SK-N-SH (cell line): Measurements from ENCODE around the gene DEGS2. TPM values are rescaled to one million over a fixed set of nuclear protein-coding genes. Genes with fewer than 3 reads are reported as not detected.

ENCODE experiments used
- CTCF ChIA-PET: fragments of 300-600, 350-600 bp; formaldehyde crosslinking; extraction: SDS; loops from one replicate; lab custom pipeline; 2021; lab: Yijun Ruan, JAX
- POLR2A ChIA-PET: fragments of 350-600 bp; sonication (Branson Sonifier 250); formaldehyde crosslinking; extraction: SDS; loops from one replicate; lab custom pipeline; 2020; ENCODE audit warnings: antibody characterized with exemption, inconsistent platforms; lab: Yijun Ruan, JAX
- DNase-seq: peaks from one replicate; pipeline ENCODE4 v3.0.0; 2012
- H2AFZ ChIP-seq: fragments of 200-600 bp; sonication (generic); 2 replicates; pipeline ENCODE4 v1.8.1; 2016; ENCODE audit warnings: antibody characterized with exemption, mild to moderate bottlenecking, low read depth
- H3F3A ChIP-seq: fragments of 200-600 bp; sonication (generic); replicated peaks from 2 replicates; pipeline ENCODE3; 2016; ENCODE audit warnings: antibody characterized with exemption, mild to moderate bottlenecking; ENCODE audit not compliant: insufficient read depth
- H3K27ac ChIP-seq, 2 experiments: fragments of 200-500 bp in 1 of 2; fragments of 200-600 bp in 1 of 2; sonication (Bioruptor generic) in 1 of 2; sonication (generic), shearing (Covaris generic) in 1 of 2; 2 replicates each; pipeline versions ENCODE4 v1.5.1 to v1.6.1; 2014 to 2016; ENCODE audit warnings: low read depth in 2 of 2, inconsistent platforms in 1 of 2, low read length in 1 of 2, mild to moderate bottlenecking in 1 of 2, mixed read lengths in 1 of 2
- H3K27me3 ChIP-seq: fragments of 200-600 bp; sonication (generic), shearing (Covaris generic); 2 replicates; pipeline ENCODE4 v1.6.1; 2016; ENCODE audit warnings: mixed run types; ENCODE audit not compliant: insufficient read depth
- H3K36me3 ChIP-seq, 2 experiments: fragments of 200-500 bp in 1 of 2; fragments of 200-600 bp in 1 of 2; sonication (Bioruptor generic) in 1 of 2; sonication (generic) in 1 of 2; replicated peaks in 1 of 2; 2 replicates each; pipeline versions ENCODE3 to v1.5.1; 2014 to 2016; ENCODE audit warnings: low read length in 1 of 2, mild to moderate bottlenecking in 1 of 2; ENCODE audit not compliant: insufficient read depth in 2 of 2, control insufficient read depth in 1 of 2
- H3K4me1 ChIP-seq, 2 experiments: fragments of 200-500 bp in 1 of 2; fragments of 200-600 bp in 1 of 2; sonication (Bioruptor generic) in 1 of 2; sonication (generic), shearing (Covaris generic) in 1 of 2; 2 replicates each; pipeline versions ENCODE4 v1.5.1 to v1.6.1; 2014 to 2016; ENCODE audit warnings: low read depth in 1 of 2, low read length in 1 of 2, mixed run types in 1 of 2; ENCODE audit not compliant: insufficient read depth in 2 of 2, control insufficient read depth in 1 of 2
- H3K4me2 ChIP-seq: fragments of 200-600 bp; sonication (generic), shearing (Covaris generic); 2 replicates; pipeline ENCODE4 v1.6.1; 2017; ENCODE audit warnings: mixed run types
- H3K4me3 ChIP-seq, 2 experiments: fragments of 200-500 bp in 1 of 2; fragments of 200-600 bp in 1 of 2; sonication (Bioruptor generic) in 1 of 2; sonication (generic), shearing (Covaris generic) in 1 of 2; 2 replicates each; pipeline versions ENCODE4 v1.5.1 to v1.8.1; 2014 to 2016; ENCODE audit warnings: low read depth in 2 of 2, inconsistent platforms in 1 of 2, low read length in 1 of 2, mild to moderate bottlenecking in 1 of 2, mixed read lengths in 1 of 2, moderate library complexity in 1 of 2
- H3K79me2 ChIP-seq: fragments of 200-600 bp; sonication (generic); 2 replicates; pipeline ENCODE4 v1.8.1; 2017; ENCODE audit warnings: mild to moderate bottlenecking; ENCODE audit not compliant: insufficient read depth
- H3K9ac ChIP-seq: fragments of 200-600 bp; sonication (generic); 2 replicates; pipeline ENCODE4 v1.6.1; 2017; ENCODE audit warnings: mixed run types
- H3K9me2 ChIP-seq: fragments of 200-600 bp; sonication (generic); 2 replicates; pipeline ENCODE4 v1.6.1; 2017; ENCODE audit warnings: mixed run types
- H3K9me3 ChIP-seq: fragments of 200-600 bp; sonication (generic); 2 replicates; pipeline ENCODE4 v1.6.1; 2017; ENCODE audit warnings: mixed run types, mild to moderate bottlenecking, moderate library complexity
- H4K20me1 ChIP-seq: fragments of 200-600 bp; sonication (generic); 2 replicates; pipeline ENCODE4 v1.6.1; 2017; ENCODE audit warnings: mild to moderate bottlenecking, mixed run types; ENCODE audit not compliant: insufficient read depth
- CHD2 ChIP-seq: fragments of 150-350 bp; IDR thresholded peaks from 2 replicates; pipeline ENCODE4 v1.6.1; 2018; ENCODE audit warnings: low read length; ENCODE audit not compliant: partially characterized antibody
- ELF1 ChIP-seq: IDR thresholded peaks from 2 replicates; pipeline ENCODE4 v1.4.0; 2012
- FOSL2 ChIP-seq: IDR thresholded peaks from 2 replicates; pipeline ENCODE4 v1.4.0; 2012; ENCODE audit warnings: low read depth, mild to moderate bottlenecking, moderate library complexity, borderline replicate concordance
- FOXM1 ChIP-seq: IDR thresholded peaks from 2 replicates; pipeline ENCODE4 v1.4.0; 2012; ENCODE audit warnings: low read depth, mild to moderate bottlenecking
- GATA2 ChIP-seq: sonication (generic); formaldehyde crosslinking; IDR thresholded peaks from 2 replicates; pipeline ENCODE4 v1.5.0; 2020; ENCODE audit warnings: mild to moderate bottlenecking, missing genetic modification reagents
- MEF2A ChIP-seq: IDR thresholded peaks from 2 replicates; pipeline ENCODE4 v1.4.0; 2012; ENCODE audit warnings: low read depth, borderline replicate concordance
- MXI1 ChIP-seq: IDR thresholded peaks from 2 replicates; pipeline ENCODE4 v1.6.1; 2012; ENCODE audit warnings: mild to moderate bottlenecking, low read depth, low read length, improper control_type of control experiment
- NRF1 ChIP-seq: IDR thresholded peaks from 2 replicates; pipeline ENCODE4 v1.6.1; 2012; ENCODE audit warnings: low read depth, mild to moderate bottlenecking, low read length
- POLR2AphosphoS5 ChIP-seq: IDR thresholded peaks from 2 replicates; pipeline ENCODE4 v1.6.1; 2012; ENCODE audit warnings: low read depth, low read length
- RAD21 ChIP-seq: IDR thresholded peaks from 2 replicates; pipeline ENCODE4 v1.6.1; 2012; ENCODE audit warnings: mild to moderate bottlenecking, low read length
- SIN3A ChIP-seq: IDR thresholded peaks from 2 replicates; pipeline ENCODE4 v1.6.1; 2012; ENCODE audit warnings: low read depth, mild to moderate bottlenecking, low read length, moderate library complexity, borderline replicate concordance
- TAF1 ChIP-seq: IDR thresholded peaks from 2 replicates; pipeline ENCODE4 v1.6.1; 2012; ENCODE audit warnings: low read depth, mild to moderate bottlenecking, low read length, moderate library complexity, borderline replicate concordance
- ZBTB33 ChIP-seq: IDR thresholded peaks from 2 replicates; pipeline ENCODE4 v1.4.0; 2012; ENCODE audit warnings: low read depth, borderline replicate concordance
- WGBS: methylation state at CpG from one replicate; pipeline ENCODE4 v1.1.6; 2017; ENCODE audit warnings: low lambda C conversion rate; 5-methylcytosine and 5-hydroxymethylcytosine counted together
- polyA plus RNA-seq, 3 experiments: library from polyadenylated mRNA; depleted of rRNA; stranded (reverse); fragments of >200 nt; gene quantifications; 2 replicates each; pipeline ENCODE4 v1.2.3, GENCODE V29; 2012

The DEGS2 gene
- polyA plus RNA-seq, 1 of the 3 experiments (the other 2 are of a cell fraction) = 0.02 TPM

GRCh38 chr14:100150932-100151587 is 8.4 kb downstream of the DEGS2 start:
- no peak for TF ChIP-seq ZBTB33
- no peak for TF ChIP-seq ELF1
- TF ChIP-seq GATA2 (CRISPR knock-in tag) = no peak
- TF ChIP-seq TAF1 = no peak
- no peak for TF ChIP-seq MXI1
- no peak for TF ChIP-seq NRF1
- no peak for TF ChIP-seq FOSL2
- TF ChIP-seq CHD2 = no peak
- TF ChIP-seq MEF2A = no peak
- no peak for TF ChIP-seq POLR2AphosphoS5
- TF ChIP-seq SIN3A = no peak
- no peak for TF ChIP-seq FOXM1

GRCh38 chr14:100149851-100150611 is 9.4 kb downstream of the DEGS2 start:
- H3K9ac ChIP-seq = no peak overlapping the region
- WGBS = 88% methylated on average over 6 of the region's 21 CpGs
- TF ChIP-seq GATA2 (CRISPR knock-in tag) (no peak), RAD21 (no peak)
- H2AFZ ChIP-seq = no peak overlapping the region
- CTCF ChIA-PET = interaction anchor here (0.8 to 1.2 kb wide), 2 partner anchors 38 to 168 kb away, joined by 3 read pairs; no protein-coding TSS in a partner anchor
- POLR2A ChIA-PET = no interaction called here
- H3K27ac ChIP-seq = no peak overlapping the region
- no peaks in the 10 kb centered on the region for H3K9me3 ChIP-seq
- peaks cover 0 to 9% of the 10 kb centered on the region in 2 experiments; a peak in 1 of 4 replicates for H3K4me1 ChIP-seq
- H3K36me3 ChIP-seq = no peaks in the 10 kb centered on the region
- H3K79me2 ChIP-seq = no peaks in the 10 kb centered on the region
- no peaks in the 10 kb centered on the region for H3K27me3 ChIP-seq
- H3K9me2 ChIP-seq = no peaks in the 10 kb centered on the region
- DNase-seq = peak; percentile 50
- H3K4me2 ChIP-seq = no peak overlapping the region
- H4K20me1 ChIP-seq = no peaks in the 10 kb centered on the region
- H3K4me3 ChIP-seq = no peak overlapping the region
- H3F3A ChIP-seq = no peaks in the 10 kb centered on the region

More at GRCh38 chr14:100150932-100151587, 8.4 kb downstream of the DEGS2 start:
- ChIA-PET POLR2A (interaction anchor here (0.6 to 1.1 kb wide), 2 partner anchors 9 to 40 kb away, joined by 4 read pairs; no protein-coding TSS in a partner anchor), CTCF (interaction anchor here (1.1 to 2.4 kb wide), 3 partner anchors 8 to 168 kb away, joined by 3 to 10 read pairs (median 4); no protein-coding TSS in a partner anchor)
- Histone ChIP-seq H3K9me2 (no peaks in the 10 kb centered on the region), H3F3A (no peaks in the 10 kb centered on the region), H3K4me1 (peaks cover 0 to 15% of the 10 kb centered on the region in 2 experiments; a peak in 1 of 4 replicates), H3K9ac (no peak overlapping the region), H3K4me3 (no peak overlapping the region), H3K27me3 (no peaks in the 10 kb centered on the region), H4K20me1 (no peaks in the 10 kb centered on the region), H3K36me3 (no peaks in the 10 kb centered on the region), H2AFZ (no peak overlapping the region), H3K9me3 (no peaks in the 10 kb centered on the region), H3K79me2 (no peaks in the 10 kb centered on the region), H3K4me2 (no peak overlapping the region), H3K27ac (no peak overlapping the region)
- 69% methylated on average over 5 of the region's 12 CpGs for WGBS
- DNase-seq = peak; percentile 23
